SKM-1 treated with dmso at 0.1 percent for 144 hours (cell line): ENCODE data around the gene AVL9.

Experiments used
- DNase-seq: peaks from one replicate; lab custom pipeline; 2025; ENCODE audit not compliant: unreplicated experiment; lab: John Stamatoyannopoulos, UW

The AVL9 gene

DNA sequence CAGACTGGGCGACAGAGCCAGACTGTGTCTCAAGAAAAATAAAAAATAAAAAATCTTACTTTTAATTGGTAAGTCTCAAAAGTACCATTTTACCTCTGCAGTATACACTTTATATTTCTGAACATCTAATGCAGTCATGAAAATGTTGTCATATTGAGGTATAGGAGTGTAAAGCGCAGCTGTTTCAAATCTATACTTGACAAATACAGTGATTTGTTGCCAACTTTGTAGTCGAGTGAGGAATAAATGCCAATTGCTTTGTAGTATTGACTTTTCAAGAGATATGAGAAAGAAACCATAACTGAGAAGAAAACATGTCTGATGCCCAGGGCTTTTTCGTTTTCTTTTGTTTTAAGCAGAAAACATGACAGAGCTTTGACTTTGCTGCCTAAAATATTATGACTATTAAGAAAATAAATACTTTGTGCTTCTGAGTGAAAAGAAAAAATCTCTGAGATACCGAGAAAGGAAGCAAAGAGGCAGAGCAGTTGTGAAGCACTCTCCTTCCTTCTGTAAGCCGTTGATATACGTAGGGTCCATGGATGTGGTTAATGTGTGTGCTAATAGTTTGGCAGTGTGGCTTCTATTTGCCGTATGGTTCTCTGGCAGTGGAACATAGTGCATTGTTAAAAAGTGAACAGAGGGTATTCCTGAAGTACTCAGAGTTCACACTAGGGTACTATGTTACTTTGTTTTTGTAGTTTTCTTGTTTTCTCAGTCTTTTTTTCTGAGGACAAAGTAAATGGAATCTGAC is 38.2 kb downstream of the AVL9 start:
- no peak for DNase-seq

DNA sequence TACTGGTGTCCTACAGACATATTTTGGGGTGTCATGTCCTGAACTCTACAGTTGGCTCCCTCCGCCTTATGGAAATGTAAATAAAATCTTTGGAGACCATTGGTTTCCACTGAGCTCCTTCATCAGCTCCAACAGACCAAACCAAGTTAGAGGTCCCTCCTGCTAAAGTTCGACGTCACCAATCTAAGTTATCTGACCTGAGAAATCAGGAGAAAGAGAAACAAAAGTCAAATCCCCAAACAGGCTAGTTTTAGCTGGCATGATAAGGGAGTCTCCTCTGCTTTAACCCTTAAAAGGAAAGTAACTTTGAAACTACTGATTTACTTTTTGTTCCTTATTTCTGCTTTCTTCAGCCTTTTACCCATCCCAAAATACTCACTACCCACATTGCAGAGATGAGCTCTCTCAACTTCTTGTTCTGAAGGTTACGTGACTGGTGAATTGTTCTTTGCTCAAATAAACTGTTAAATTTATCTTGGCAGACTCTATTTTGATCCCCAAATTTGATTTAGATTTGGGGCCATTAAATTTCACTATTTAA is 39.9 kb downstream of the AVL9 start:
- DNase-seq = no peak

DNA sequence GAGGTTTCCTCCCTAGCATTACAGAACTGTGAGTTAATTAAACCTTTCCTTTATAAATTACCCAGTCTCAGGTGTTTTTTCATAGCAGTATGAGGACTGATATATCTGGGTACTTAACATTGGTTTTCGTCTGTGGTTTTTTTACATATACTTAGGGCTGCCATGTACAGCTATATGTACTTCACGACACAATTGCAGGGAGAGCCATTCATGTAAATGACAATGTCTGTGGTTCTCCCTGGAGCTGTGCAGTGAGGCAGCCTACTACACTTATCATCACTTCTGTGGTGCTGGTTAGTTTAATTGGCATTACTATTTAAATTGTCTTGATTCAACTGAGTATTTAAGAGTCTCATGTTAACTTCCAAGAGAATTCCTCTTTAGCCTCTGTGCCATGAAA is 40.7 kb downstream of the AVL9 start:
- no peak for DNase-seq

DNA sequence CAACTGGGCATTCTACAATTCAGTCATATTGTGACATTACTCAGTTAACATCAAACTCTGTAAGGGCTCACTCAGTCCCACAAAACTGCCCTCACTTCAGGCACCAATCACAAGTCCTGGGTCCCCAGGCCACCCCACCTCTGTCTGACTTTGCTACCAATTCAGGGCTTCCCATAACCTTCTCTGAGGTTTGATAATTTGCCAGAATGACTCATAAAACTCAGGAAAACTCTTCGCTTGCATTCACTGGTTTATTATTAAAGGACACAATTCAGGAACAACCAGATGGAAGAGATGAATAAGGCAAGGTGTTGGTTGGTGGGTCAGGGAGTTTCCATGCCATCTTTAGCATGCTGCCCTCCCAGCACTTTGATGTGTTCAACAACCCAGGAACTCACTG is 41.3 kb downstream of the AVL9 start:
- DNase-seq = no peak

- DNase-seq = no peak
Measured at GRCh38 chr7:32537760-32538159, 42.5 kb downstream of the AVL9 start.

GRCh38 chr7:32539366-32539765 is 44.1 kb downstream of the AVL9 start:
- no peak for DNase-seq

DNA sequence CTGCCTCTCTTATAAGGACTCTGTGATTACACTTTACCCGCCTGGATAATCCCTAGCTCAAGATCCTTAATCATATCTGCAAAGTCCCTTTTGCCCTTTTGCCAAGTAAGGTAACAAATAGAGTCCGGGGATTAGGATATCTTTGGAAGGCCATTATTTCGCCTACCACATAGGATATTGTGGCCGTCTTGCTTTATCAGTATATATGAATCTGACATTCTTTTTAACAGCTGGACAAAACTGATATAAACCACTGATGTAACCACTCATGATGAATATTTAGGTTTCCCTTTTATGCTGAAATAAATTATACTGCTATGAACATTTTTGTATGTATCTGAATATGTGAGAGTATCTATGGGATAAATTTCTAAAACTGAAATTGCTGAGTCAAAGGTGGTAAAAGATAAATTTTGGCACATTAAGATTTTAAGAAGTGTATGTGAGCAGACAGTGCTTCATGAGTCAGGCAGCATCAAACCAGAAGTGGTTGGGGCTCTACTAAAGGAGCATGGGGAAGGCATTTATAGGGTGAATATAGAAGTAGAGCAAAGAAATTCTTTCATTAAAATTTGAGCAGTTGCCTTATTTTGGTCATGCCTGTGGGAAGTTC is 44.7 kb downstream of the AVL9 start:
- no peak for DNase-seq

DNA sequence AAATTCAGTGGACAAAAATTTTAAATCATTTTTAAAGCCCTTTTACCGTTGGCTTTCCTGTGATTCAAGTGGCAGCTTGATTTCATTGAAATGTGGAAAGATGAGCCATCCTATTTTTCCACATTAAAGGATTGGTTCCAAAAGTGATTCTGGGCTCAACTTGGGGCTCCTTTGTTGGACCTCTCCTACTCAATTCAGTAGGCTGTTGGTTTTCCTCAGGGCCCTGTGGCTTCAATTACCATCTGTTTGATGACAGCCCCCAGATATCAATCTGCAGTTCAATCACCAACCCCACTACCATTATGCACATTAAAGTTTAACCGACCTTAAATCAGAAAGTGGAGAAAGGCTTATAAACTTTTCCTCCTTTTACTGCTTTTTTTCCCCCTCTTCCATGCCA is 47.3 kb downstream of the AVL9 start:
- no peak for DNase-seq

DNA sequence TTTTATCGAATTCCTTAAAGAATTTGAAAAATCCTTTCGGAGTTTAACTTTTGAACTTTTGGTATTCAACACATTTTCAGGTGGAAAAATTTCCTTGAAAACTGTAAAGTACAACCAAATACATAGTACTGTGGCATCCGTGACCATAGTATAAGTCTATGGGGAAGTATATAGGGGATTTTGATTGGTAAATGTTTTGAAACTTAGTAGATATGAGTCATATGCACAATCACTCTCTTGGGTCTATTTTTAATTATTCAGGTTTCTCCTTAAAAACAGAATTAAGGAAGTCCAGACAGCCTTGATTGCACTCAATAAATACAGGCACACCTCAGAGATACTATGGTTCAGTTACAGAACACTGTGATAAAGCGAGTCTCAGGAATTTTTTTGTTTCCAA is 64.2 kb downstream of the AVL9 start:
- no peak for DNase-seq

DNA sequence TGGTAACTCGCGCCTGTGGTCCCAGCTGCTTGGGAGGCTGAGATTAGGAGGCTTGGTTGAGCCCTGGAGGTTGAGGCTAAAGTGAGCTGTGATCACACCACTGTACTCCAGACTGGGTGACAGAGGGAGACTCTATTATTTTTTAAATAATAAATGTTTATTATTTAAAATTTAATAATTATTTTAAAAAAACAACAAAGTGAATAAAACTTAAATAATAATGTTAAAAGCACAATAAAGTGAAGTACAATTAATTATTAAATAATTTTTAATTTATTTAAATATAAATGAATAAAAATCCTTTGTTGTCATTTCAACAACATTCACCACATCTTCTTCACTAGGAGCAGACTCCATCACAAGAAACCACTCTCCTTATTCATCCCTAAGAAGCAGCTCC is 64.8 kb downstream of the AVL9 start:
- DNase-seq = no peak

DNA sequence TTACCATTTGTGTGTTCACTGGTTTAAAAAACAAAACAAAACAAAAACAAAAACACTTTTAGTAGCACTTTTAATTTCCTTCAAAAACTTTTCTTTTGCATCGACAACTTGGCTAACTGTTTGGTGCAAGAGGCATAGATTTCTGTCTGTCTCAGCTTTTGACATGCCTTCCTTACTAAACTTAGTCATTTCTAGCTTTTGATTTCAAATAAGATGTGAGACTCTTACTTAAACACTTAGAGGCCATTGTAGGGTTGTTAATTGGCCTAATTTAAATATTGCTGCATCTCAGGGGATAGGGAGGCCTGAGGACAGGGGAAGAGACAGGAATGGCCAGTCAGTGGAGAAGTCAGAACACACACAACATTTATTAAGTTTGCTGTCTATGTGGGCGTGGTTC is 66.3 kb downstream of the AVL9 start:
- no peak for DNase-seq

DNA sequence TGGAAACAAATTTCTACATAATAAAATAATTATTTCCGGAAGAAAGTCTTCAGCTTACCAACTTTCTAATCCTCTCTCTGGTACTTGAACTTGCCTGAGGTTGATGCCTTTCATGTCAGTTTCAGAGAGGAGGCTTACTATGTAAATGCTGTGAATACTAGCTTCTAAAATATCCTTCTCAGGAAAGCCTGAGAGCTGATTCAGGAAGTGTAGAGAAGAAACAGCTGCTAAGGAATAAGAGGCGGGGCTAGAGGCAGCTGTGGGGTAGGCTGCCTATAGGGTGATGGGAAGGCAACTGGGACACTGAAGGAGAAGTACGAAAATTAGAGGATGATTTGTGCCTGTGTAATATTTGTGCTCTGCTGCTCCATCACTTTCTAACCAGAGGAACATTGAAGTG is 69.3 kb downstream of the AVL9 start:
- no peak for DNase-seq

DNA sequence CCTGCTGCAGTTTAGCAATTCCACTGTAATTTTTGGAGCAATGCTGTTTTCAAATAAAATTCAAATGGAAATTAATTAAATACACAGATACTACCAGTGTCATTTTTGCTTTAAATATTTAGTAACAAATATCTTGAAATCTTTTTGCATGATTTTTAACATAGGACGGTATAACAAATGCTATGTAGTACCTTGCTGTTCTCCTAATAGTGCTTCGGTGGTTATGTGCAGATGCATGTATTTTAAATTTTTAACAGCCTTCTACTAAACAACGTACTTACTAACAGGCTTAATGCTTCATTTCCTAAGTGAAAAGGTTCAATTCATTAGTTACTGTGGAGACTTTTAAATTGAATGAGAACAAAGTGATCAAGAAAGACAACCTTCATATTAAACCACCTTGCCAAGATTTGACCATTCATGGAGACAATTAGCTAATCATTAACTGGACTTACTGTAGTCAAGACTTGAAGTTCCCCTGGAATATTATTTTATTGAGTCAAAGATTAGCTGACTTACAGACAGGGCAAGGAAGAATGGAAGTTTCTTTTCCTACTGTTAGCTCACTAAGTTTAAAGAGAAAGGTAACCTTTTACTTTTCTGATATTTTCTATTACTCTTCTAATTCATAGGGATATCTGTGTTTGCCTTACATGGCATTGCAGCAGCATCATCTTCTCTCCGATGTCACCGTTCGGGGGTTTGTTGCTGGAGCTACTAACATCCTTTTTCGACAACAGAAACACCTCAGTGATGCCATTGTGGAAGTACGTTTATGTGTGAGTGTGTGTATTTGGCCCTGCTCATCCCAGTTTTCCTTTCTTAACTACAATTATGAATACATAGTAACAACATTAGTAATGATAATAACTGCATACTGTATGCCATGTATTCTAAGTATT is 74.3 kb downstream of the AVL9 start:
- DNase-seq = no peak

- no peak for DNase-seq
Measured at GRCh38 chr7:32573110-32573687, 77.9 kb downstream of the AVL9 start.

DNA sequence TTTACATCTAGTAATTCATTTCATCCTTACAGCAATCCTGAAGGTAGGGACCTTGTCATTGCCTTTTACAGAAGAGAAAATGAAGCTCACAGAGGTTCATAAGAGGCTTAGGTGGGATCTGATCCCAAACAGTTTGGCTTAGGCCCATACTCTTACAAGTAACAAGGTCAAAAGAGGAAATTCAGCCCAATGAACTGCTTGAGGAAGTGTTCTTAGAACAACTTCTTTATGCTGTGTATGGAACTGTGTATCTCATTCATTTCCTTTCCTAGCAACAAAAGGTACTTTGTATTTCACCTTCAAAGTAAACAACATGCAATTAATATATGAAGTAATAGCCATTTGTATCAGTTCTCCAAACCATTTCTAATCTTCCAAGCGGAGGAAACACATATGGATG is 79.3 kb downstream of the AVL9 start:
- no peak for DNase-seq

DNA sequence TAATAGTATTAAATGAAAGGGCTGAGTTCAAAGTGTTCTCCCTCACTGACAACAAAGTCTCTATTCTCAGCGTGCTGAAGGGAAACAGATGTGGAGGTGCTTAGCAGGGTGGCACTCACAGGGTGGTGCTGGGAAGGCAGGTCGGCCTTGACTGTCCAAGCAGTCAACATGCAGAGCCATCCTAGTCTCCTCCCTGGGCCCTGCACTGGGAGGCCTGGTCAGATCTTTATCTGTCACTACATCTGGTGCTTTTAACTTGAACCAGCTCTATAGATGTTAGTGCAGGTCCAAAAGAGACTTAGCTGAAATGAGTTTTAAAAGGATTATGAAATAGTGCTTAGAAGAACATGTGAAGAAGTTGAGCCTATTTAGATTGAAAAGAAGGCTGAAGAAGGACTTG is 82.1 kb downstream of the AVL9 start:
- no peak for DNase-seq

- no peak for DNase-seq
Measured at GRCh38 chr7:32579776-32580175, 84.5 kb downstream of the AVL9 start.

- no peak for DNase-seq
Measured at GRCh38 chr7:32580646-32581045, 85.4 kb downstream of the AVL9 start.

DNA sequence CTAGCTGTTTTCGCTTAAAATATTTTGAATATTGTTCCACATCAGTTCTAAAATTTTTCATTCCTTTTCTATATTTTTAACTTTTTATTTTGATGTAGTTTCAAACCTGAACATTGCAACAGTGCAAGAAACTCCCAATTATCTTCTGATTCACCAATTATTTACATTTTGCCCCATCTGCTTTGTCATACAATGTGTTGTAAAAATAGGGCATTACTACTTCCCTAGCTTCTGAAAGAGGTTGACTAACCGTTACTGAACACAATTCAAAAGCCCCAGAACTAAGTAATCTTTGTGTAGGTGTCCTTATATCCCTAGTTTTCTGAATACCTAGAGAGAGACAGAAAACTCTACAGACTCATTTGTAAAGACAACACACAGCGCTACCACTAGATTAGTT is 86.7 kb downstream of the AVL9 start:
- DNase-seq = no peak

- no peak for DNase-seq
Measured at GRCh38 chr7:32583791-32584190, 88.5 kb downstream of the AVL9 start.
